T-helper 2 cell (primary cell): ENCODE results near the gene CDKN2B.
"Not testable (repeated sequence)": the region's sequence is repeated elsewhere in the genome, so short reads cannot be mapped to it uniquely, and the experiment has no call there.

Source experiments
- DNase-seq, 5 experiments: peaks; one replicate each; pipeline versions ENCODE4 v3.0.0 to v3.0.0-alpha.2; 2012 to 2022

CDKN2B gene

DNA sequence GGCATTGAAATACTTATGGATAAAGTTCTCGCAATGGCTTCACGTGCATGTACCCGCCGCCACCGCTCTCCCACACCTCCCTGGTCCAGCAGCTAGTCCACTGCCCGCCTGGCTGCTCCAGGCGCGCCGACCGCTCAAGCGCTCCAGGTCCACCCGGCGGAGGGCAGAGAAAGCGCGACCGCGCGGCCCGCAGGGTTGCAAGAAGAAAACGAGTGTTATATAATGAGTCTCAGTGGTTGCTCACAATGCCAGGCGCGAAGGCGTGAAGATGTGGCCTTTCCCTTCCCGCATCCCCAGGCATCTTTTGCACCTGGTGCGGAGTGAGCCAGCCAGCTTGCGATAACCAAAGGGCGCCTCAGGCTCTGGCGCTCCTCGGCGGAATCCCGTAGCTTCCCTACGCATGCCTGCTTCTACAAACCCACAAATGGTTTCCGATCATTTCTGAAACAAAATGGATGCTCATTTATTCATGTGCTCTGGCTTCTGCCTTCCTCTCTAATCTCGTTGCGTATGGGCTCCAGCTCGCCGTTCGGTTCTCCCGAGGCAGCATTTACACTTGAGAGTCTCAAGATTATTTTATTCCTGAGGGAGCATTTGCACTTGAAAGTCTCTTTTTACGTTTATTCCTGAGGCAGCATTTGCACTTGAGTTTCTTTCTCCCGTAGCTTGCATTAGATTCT lies 40.6 kb downstream of the CDKN2B start:
- no peak for DNase-seq

DNA sequence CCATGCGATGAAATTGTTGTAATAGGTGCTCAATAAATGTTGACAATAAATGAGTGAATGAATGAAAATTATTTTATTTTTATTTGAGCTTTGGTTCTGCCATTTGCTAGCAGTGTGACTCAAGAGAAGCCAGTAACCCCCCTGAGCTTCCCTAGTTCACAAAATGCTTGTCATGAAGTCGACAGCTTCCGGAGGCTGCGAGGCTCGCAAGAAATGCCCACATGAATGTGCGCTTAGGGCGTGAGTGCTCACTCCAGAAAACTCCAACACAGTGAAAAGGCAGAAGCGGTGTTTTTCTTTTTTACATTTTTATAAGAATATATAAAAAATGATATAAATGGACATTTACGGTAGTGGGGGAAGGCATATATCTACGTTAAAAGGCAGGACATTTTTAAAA lies 41.4 kb downstream of the CDKN2B start:
- no peak for DNase-seq

DNA sequence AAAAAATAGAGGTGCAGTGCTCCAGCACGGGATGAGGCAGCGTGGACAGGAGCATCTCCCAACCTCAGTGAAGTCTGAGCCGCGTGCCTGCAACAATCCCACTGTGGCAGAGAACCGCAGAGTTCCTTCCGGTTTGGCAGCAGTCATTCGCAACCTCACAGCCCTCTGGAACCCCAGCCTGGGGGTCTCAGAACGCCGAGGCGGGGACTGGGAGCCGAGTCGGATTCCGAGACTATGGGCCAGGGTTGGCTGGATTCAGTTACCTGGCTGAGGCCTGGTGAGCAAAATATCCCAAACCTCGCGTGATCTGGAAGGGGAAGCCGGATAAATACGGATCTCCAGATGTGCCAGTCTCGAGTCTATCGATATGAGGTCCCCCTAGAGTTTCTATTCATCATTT lies 41.9 kb downstream of the CDKN2B start:
- no peak for DNase-seq

DNA sequence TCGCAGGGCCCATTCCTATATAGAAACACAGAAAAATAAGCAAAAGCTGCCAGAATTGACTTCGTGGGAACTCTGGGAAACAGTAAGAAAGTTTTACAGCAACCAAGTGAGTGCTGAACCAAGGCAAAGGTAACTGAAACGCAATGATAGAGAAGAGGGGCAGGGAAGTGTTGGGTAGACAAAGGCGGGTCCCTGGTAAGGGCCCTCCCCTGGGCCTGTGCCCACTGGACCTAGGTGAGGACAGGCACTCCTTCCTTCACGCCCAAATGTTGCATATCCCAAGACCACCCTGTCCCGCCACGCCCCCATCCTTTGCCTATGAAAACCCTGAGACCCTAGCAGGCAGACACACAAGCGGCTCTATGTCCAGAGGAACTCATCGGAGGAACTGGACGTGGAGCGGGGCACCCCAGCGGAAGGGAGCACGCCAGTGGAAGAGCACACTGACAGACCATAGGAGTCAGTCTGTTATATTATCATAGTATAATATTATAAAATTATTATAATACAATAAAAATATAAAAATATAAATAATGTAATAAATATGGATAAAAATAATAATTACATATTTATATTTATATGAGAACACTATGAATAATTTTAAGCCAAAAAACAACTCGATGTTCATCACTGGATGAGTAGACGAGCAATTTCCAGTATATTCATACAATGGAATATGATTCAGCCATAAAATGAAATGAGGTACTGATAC lies 42.8 kb downstream of the CDKN2B start:
- DNase-seq: no peak

DNA sequence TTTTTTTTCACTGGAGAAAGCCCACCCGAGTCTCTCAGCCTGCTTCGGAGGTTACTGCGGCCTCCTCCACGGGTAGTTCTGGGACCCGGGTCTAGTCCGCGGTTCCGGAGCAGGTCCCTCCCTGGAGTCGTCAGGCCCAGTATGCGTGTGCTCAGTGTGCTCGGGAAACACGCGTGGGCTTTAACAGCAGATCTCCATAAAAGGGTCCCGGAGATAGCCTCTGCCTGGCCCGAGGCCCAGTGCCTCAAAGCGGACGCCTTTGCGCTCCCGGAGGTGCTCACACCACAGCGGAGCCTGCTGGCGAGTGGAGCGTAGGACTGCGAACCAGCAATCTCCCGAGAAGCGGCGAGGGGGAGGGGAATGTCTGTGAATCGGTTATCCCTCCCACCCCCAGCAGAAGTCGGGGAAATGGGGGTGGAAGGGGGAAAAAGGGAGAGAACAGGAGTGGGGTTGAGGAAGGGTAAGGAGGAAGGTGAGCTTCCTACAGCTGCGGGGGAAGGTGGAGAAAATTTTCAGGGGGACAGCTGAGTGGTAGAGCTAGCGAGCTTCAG lies 43.6 kb downstream of the CDKN2B start:
- peak in 3 of 5 experiments; percentile 12 to 76 (median 27) for DNase-seq

DNA sequence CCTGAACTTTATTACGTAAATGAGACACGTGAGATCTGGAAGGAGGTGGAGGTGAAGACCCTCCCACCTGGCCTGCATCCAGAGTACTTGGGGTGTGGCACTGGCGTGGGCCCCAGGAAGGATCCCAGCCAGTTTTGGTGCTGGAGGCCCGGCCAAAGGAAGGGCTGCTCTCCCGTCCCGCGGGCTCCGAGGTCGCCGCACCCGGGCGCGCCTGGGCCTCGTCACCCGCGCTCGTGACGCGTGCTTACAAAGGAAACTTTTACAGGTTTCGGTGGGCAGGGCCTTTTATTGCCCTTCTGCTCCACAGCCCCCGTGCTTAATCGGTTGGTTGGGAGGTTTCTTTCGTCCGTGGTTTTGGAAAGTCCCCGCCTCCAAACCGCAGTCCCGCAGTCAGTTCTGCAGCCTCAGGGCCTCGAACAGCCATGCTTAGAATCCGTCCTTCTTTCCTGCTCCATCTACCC lies 44.1 kb downstream of the CDKN2B start:
- DNase-seq: peak; percentile 39 to 84 (median 62)

DNA sequence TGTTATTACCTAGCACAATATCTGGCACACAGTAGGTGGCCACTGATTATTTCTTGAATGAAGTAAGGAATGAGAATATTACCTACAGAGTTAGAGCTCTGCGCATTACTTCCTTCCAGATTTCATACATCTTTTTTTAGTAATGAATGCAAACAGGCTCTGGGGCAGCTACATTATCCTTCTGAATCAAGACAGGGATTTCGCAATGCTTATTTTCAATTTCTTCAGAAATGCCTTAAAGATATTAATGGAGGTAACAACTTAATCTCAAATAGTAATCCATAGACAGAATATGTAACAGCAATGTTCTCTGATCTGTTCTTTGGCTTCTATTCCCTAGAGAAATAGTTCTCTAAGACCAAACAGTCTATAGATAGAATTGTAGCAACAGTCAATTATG lies 47.5 kb downstream of the CDKN2B start:
- no peak for DNase-seq

DNA sequence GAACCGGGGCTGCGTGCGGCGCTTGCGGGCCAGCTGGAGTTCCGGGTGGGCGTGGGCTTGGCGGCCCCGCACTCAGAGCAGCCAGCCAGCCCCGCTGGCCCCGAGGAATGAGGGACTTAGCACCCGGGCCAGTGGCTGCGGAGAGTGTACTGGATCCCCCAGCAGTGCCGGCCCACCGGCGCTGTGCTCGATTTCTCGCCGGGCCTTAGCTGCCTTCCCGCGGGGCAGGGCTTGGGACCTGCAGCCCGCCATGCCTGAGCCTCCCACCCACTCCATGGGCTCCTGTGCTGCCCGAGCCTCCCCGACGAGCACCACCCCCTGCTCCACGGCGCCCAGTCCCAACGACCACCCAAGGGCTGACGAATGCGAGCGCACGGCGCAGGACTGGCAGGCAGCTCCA lies 49.8 kb downstream of the CDKN2B start:
- not testable (repeated sequence) for DNase-seq

DNA sequence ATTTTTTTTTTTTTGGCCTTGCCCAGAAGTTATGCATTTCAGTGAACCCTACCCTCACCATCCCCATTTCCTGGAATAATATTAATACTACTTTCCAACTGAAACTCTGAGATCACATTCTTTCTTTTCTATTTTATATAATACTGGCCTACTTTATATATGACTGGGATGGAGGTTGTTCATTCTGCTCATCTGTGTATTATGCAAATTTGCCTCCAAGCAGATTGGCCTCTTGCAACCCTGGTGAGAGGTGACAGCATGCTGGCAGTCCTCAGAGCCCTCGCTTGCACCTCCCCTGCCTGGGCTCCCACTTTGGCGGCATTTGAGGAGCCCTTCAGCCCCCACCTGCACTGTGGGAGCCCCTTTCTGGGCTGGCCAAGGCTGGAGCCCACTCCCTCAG lies 50.3 kb downstream of the CDKN2B start:
- DNase-seq: no peak
